Endothelial cell of umbilical vein (primary cell): ENCODE measurements around the gene CYP4F8. TPM values are rescaled to one million over a fixed set of nuclear protein-coding genes. Genes with fewer than 3 reads are reported as not detected.

Experiments used
- BruUV-seq: library from RNA; stranded (reverse); fragments of 400-500 nt; replicated peaks from 2 replicates; lab custom pipeline; 2021; lab: Mats Ljungman, UMichigan
- CTCF ChIA-PET: fragments of 300-600, 350-600 bp; sonication (Branson Sonifier 250); formaldehyde crosslinking; loops from one replicate; lab custom pipeline; 2021; ENCODE audit warnings: antibody characterized with exemption, inconsistent platforms; lab: Charles Lee
- POLR2A ChIA-PET: fragments of 300-600, 350-600 bp; sonication (Branson Sonifier 250); formaldehyde crosslinking; loops from one replicate; lab custom pipeline; 2021; ENCODE audit warnings: antibody characterized with exemption, inconsistent platforms; lab: Charles Lee
- DNase-seq: peaks from one replicate; pipeline ENCODE4 v3.0.0-alpha.2; 2011; ENCODE audit warnings: low read depth, low spot score
- FAIRE-seq: peaks from 2 replicates; lab custom pipeline; 2011; peaks lifted over from hg19 to GRCh38; lab: Jason Lieb, UNC
- H2AFZ ChIP-seq: 2 replicates; pipeline ENCODE4 v1.6.0; 2012; ENCODE audit warnings: low read depth, low read length, control low read depth, inconsistent platforms
- H3K27ac ChIP-seq: 2 replicates; pipeline ENCODE4 v1.5.1; 2011; ENCODE audit warnings: low read depth, mild to moderate bottlenecking, control low read depth, low read length, moderate library complexity; ENCODE audit not compliant: insufficient read depth
- H3K27me3 ChIP-seq, 2 experiments: 2 replicates each; pipeline versions ENCODE4 v1.6.0 to v1.6.1; 2011; ENCODE audit warnings: low read length in 2 of 2, mixed read lengths in 1 of 2; ENCODE audit not compliant: control insufficient read depth in 2 of 2, insufficient read depth in 2 of 2
- H3K36me3 ChIP-seq, 2 experiments: 2 replicates in 1 of 2; 3 replicates in 1 of 2; pipeline ENCODE4 v1.5.1; 2011; ENCODE audit warnings: low read length in 2 of 2, mild to moderate bottlenecking in 1 of 2, moderate library complexity in 1 of 2; ENCODE audit not compliant: control insufficient read depth in 2 of 2, insufficient read depth in 2 of 2; ENCODE audit errors: extremely low read depth in 1 of 2
- H3K4me1 ChIP-seq: 3 replicates; pipeline ENCODE4 v1.5.1; 2011; ENCODE audit warnings: mild to moderate bottlenecking, low read length; ENCODE audit not compliant: control insufficient read depth, insufficient read depth; ENCODE audit errors: extremely low read depth
- H3K4me2 ChIP-seq: 2 replicates; pipeline ENCODE4 v1.6.1; 2011; ENCODE audit warnings: low read length, control low read depth, mixed read lengths; ENCODE audit not compliant: insufficient read depth
- H3K4me3 ChIP-seq, 3 experiments: fragments of 200-600 bp in 1 of 3; sonication (generic), shearing (Covaris generic) in 1 of 3; replicated peaks in 1 of 3; 2 replicates each; pipeline ENCODE4 v1.5.1; 2011 to 2016; ENCODE audit warnings: control low read depth in 3 of 3, low read length in 3 of 3, mild to moderate bottlenecking in 2 of 3, inconsistent platforms in 1 of 3, low read depth in 1 of 3, moderate library complexity in 1 of 3; ENCODE audit not compliant: insufficient read depth in 1 of 3
- H3K79me2 ChIP-seq: 2 replicates; pipeline ENCODE4 v1.6.0; 2012; ENCODE audit warnings: low read length, inconsistent platforms; ENCODE audit not compliant: control insufficient read depth, insufficient read depth
- H3K9ac ChIP-seq: replicated peaks from 2 replicates; pipeline ENCODE3; 2011; ENCODE audit warnings: low read length, control low read depth; ENCODE audit not compliant: insufficient read depth; ENCODE audit errors: extremely low read depth
- H3K9me1 ChIP-seq: replicated peaks from 3 replicates; pipeline ENCODE4 v1.6.0; 2011; ENCODE audit warnings: mild to moderate bottlenecking, low read length; ENCODE audit not compliant: control insufficient read depth, insufficient read depth; ENCODE audit errors: extremely low read depth
- H3K9me3 ChIP-seq: replicated peaks from 2 replicates; pipeline ENCODE4 v1.5.1; 2012; ENCODE audit warnings: low read length, inconsistent platforms; ENCODE audit not compliant: control insufficient read depth, insufficient read depth
- H4K20me1 ChIP-seq: replicated peaks from 2 replicates; pipeline ENCODE3; 2011; ENCODE audit warnings: mild to moderate bottlenecking, low read length; ENCODE audit not compliant: control insufficient read depth, insufficient read depth; ENCODE audit errors: extremely low read depth
- CTCF ChIP-seq, 2 donors: IDR thresholded peaks; 1 replicate in 1 of 2; 2 replicates in 1 of 2; pipeline ENCODE4 v1.5.1; 2011; ENCODE audit warnings: low read length in 2 of 2, mild to moderate bottlenecking in 2 of 2, moderate library complexity in 2 of 2, control low read depth in 1 of 2, inconsistent platforms in 1 of 2, low read depth in 1 of 2; ENCODE audit not compliant: insufficient read depth in 1 of 2; ENCODE audit errors: extremely low read depth in 1 of 2
- EZH2 ChIP-seq: IDR thresholded peaks from 2 replicates; pipeline ENCODE4 v1.6.1; 2012; ENCODE audit warnings: borderline replicate concordance, low read depth, mild to moderate bottlenecking, moderate library complexity, low read length, inconsistent platforms; ENCODE audit not compliant: severe bottlenecking
- FOS ChIP-seq: IDR thresholded peaks from 2 replicates; pipeline ENCODE4 v1.6.1; 2011; ENCODE audit warnings: mild to moderate bottlenecking, low read length, moderate library complexity, borderline replicate concordance; ENCODE audit not compliant: insufficient read depth
- GATA2 ChIP-seq: IDR thresholded peaks from 2 replicates; pipeline ENCODE4 v1.7.0; 2011; ENCODE audit warnings: low read depth, mild to moderate bottlenecking, moderate library complexity, mixed read lengths, low read length; ENCODE audit not compliant: insufficient read length, insufficient read depth
- JUN ChIP-seq: IDR thresholded peaks from 2 replicates; pipeline ENCODE4 v1.6.1; 2011; ENCODE audit warnings: borderline replicate concordance, low read depth; ENCODE audit not compliant: insufficient read length, insufficient read depth
- MAX ChIP-seq: IDR thresholded peaks from 2 replicates; pipeline ENCODE4 v1.6.1; 2011; ENCODE audit not compliant: insufficient read depth, insufficient read length
- POLR2A ChIP-seq: IDR thresholded peaks from 2 replicates; pipeline ENCODE4 v1.6.1; 2012; ENCODE audit warnings: low read depth, mild to moderate bottlenecking, control low read depth, low read length
- dilution Hi-C: fragments of 300-500 bp; cut with MboI; formaldehyde crosslinking; loops from one replicate; pipeline ENCODE4 v1.15.0; 2019; ENCODE audit warnings: low sequenced_read_pairs; ENCODE audit not compliant: extremely low pct_ligation_motif_present
- intact Hi-C: fragments of 100-400 bp; cut with micrococcal nuclease; formaldehyde crosslinking; loops from one replicate; pipeline ENCODE4 v1.10.0; 2022
- polyA plus RNA-seq, 4 experiments: library from polyadenylated mRNA; depleted of rRNA in 3 of 4; stranded (reverse) in 3 of 4; unstranded in 1 of 4; fragments of >200 nt; gene quantifications; 2 replicates each; pipeline versions ENCODE4 v1.2.1 to v1.2.3, GENCODE V29; 2011 to 2012; ENCODE audit warnings: missing spikeins in 1 of 4
- total RNA-seq: library from RNA; stranded (reverse); gene quantifications from 2 replicates; pipeline ENCODE4 v1.2.3, GENCODE V29; 2021

CYP4F8 gene
- total and polyA plus RNA-seq, 2 donors (not counting 3 experiments of a cell fraction or from before 2014, with no cell fraction given) = not detected

- Histone ChIP-seq H3K27ac (no peak overlapping the region), H3K9me3 (no peaks in the 10 kb centered on the region), H3K9me1 (no peaks in the 10 kb centered on the region), H2AFZ (no peak overlapping the region), H4K20me1 (no peaks in the 10 kb centered on the region), H3K36me3 (no peaks in the 10 kb centered on the region), H3K4me1 (no peaks in the 10 kb centered on the region), H3K4me2 (no peak overlapping the region), H3K4me3 (no peak overlapping the region), H3K27me3 (no peaks in the 10 kb centered on the region), H3K79me2 (no peaks in the 10 kb centered on the region), H3K9ac (no peak overlapping the region)
- ChIA-PET POLR2A (no interaction called here), CTCF (no interaction called here)
- no TSS peak for BruUV-seq
- no peak for FAIRE-seq
- intact Hi-C loops (no loop called here), dilution Hi-C loops (no loop called here)
- no peak for DNase-seq
- TF ChIP-seq FOS (no peak), MAX (no peak), EZH2 (no peak), POLR2A (no peak), GATA2 (no peak)
These were observed 29.2 kb downstream of the CYP4F8 start for GRCh38 chr19:15644066-15644741.

GRCh38 chr19:15644816-15645215 is 29.8 kb downstream of the CYP4F8 start:
- dilution Hi-C loops = no loop called here

More at GRCh38 chr19:15644816-15645215, 29.8 kb downstream of the CYP4F8 start:
- Histone ChIP-seq H3K27ac (no peak overlapping the region), H3K4me2 (no peak overlapping the region), H4K20me1 (no peaks in the 10 kb centered on the region), H3K9ac (no peak overlapping the region), H3K9me3 (no peaks in the 10 kb centered on the region), H3K4me1 (no peaks in the 10 kb centered on the region), H3K36me3 (no peaks in the 10 kb centered on the region), H3K9me1 (no peaks in the 10 kb centered on the region), H3K79me2 (no peaks in the 10 kb centered on the region), H2AFZ (no peak overlapping the region), H3K27me3 (no peaks in the 10 kb centered on the region), H3K4me3 (no peak overlapping the region)
- BruUV-seq = no TSS peak
- ChIA-PET CTCF (no interaction called here), POLR2A (no interaction called here)
- intact Hi-C loops = no loop called here
- DNase-seq (no peak), FAIRE-seq (no peak)
- TF ChIP-seq POLR2A = no peak
- no peak for TF ChIP-seq CTCF (IDR thresholded peaks at IDR 0.05; ENCODE audit: extremely low read depth in 1 of 2, insufficient read depth in 1 of 2, low read depth in 1 of 2, low read length in 2 of 2)
- no peak for TF ChIP-seq FOS
- TF ChIP-seq MAX = no peak
- TF ChIP-seq JUN = no peak
